T-cell (primary cell): ENCODE data around the gene RXRA. TPM values are rescaled to one million over a fixed set of nuclear protein-coding genes. Genes with fewer than 3 reads are reported as not detected.

Experiments used
- ATAC-seq, 4 experiments: fragments of 200-7000 bp in 3 of 4; fragments of 150-1000 bp in 1 of 4; cut with Tn5 transposase; replicated peaks in 1 of 4; 1 replicate in 3 of 4; 2 replicates in 1 of 4; pipeline ENCODE4 v1.10.0; 2021; ENCODE audit warnings: moderate library complexity in 3 of 4, mild to moderate bottlenecking in 2 of 4, moderate number of reproducible peaks in 1 of 4
- CTCF ChIA-PET, 2 donors: fragments of 300-600 bp; sonication (Branson Sonifier 250); formaldehyde crosslinking; loops; one replicate each; lab custom pipeline; 2022; ENCODE audit warnings: antibody characterized with exemption in 2 of 2; lab: Charles Lee
- POLR2A ChIA-PET, 2 donors: fragments of 300-600 bp; sonication (Branson Sonifier 250); formaldehyde crosslinking; loops; one replicate each; lab custom pipeline; 2022; ENCODE audit warnings: antibody characterized with exemption in 2 of 2; lab: Charles Lee
- DNase-seq, 35 experiments: peaks; one replicate each; pipeline versions ENCODE4 v3.0.0 to v3.0.0-alpha.2; 2013 to 2023
- H3K27ac ChIP-seq: one replicate; pipeline ENCODE4 v1.5.1; 2013; ENCODE audit warnings: low read length
- H3K27me3 ChIP-seq, 2 experiments: replicated peaks in 1 of 2; 1 replicate in 1 of 2; 2 replicates in 1 of 2; pipeline versions ENCODE4 v1.6.1 to v1.7.0; 2013; ENCODE audit warnings: low read length in 1 of 2, mixed read lengths in 1 of 2; ENCODE audit not compliant: control insufficient read depth in 2 of 2, insufficient read depth in 2 of 2; ENCODE audit errors: extremely low read depth in 1 of 2
- H3K36me3 ChIP-seq, 2 donors: 1 replicate in 1 of 2; 2 replicates in 1 of 2; pipeline versions ENCODE4 v1.6.1 to v1.7.0; 2013; ENCODE audit warnings: low read length in 1 of 2; ENCODE audit not compliant: control insufficient read depth in 2 of 2, insufficient read depth in 1 of 2; ENCODE audit errors: extremely low read depth in 1 of 2
- H3K4me1 ChIP-seq, 2 experiments: 1 replicate in 1 of 2; 2 replicates in 1 of 2; pipeline versions ENCODE4 v1.6.1 to v1.7.0; 2013; ENCODE audit warnings: low read length in 2 of 2, mixed read lengths in 1 of 2; ENCODE audit not compliant: insufficient read depth in 2 of 2, control insufficient read depth in 1 of 2; ENCODE audit errors: extremely low read depth in 1 of 2
- H3K4me3 ChIP-seq, 2 donors: 1 replicate in 1 of 2; 2 replicates in 1 of 2; pipeline versions ENCODE4 v1.5.1 to v1.7.0; 2013; ENCODE audit warnings: mild to moderate bottlenecking in 2 of 2, low read length in 1 of 2, moderate library complexity in 1 of 2; ENCODE audit not compliant: control insufficient read depth in 1 of 2; ENCODE audit errors: extremely low read depth in 1 of 2
- H3K9me3 ChIP-seq: 2 replicates; pipeline ENCODE4 v1.7.0; 2013
- H3K27ac Mint-ChIP-seq, 2 donors: one replicate each; pipeline ENCODE4 v1.8.0; 2020 to 2021; ENCODE audit warnings: mild to moderate bottlenecking in 2 of 2, mixed read lengths in 2 of 2
- H3K27me3 Mint-ChIP-seq, 2 donors: one replicate each; pipeline ENCODE4 v1.8.0; 2021 to 2022; ENCODE audit warnings: mixed read lengths in 2 of 2
- H3K36me3 Mint-ChIP-seq: one replicate; pipeline ENCODE4 v1.8.0; 2021; ENCODE audit warnings: mixed read lengths
- H3K4me1 Mint-ChIP-seq, 3 donors: one replicate each; pipeline ENCODE4 v1.8.0; 2020 to 2022; ENCODE audit warnings: mixed read lengths in 3 of 3, mild to moderate bottlenecking in 1 of 3
- H3K4me3 Mint-ChIP-seq, 3 donors: one replicate each; pipeline ENCODE4 v1.8.0; 2020 to 2022; ENCODE audit warnings: mild to moderate bottlenecking in 3 of 3, mixed read lengths in 3 of 3, moderate library complexity in 3 of 3
- H3K9me3 Mint-ChIP-seq, 3 donors: one replicate each; pipeline ENCODE4 v1.8.0; 2020 to 2022; ENCODE audit warnings: mixed read lengths in 3 of 3
- WGBS: methylation state at CpG from one replicate; pipeline ENCODE4 v1.1.5; 2013; ENCODE audit warnings: missing lambda C conversion rate; ENCODE audit not compliant: insufficient coverage; 5-methylcytosine and 5-hydroxymethylcytosine counted together
- total RNA-seq, 35 experiments: library from RNA in 6 of 35; stranded (reverse) in 6 of 35; fragments of 120-200 nt in 1 of 35; gene quantifications; one replicate each; pipeline versions ENCODE4 v1.2.1 to v1.2.4 and lab custom pipeline; 2013 to 2026

RXRA gene
- total RNA-seq, 5 donors from 2014 or later (not counting 1 experiment from before 2014, with no cell fraction given), result 5.6 to 17.7 (median 14.5) TPM

DNA sequence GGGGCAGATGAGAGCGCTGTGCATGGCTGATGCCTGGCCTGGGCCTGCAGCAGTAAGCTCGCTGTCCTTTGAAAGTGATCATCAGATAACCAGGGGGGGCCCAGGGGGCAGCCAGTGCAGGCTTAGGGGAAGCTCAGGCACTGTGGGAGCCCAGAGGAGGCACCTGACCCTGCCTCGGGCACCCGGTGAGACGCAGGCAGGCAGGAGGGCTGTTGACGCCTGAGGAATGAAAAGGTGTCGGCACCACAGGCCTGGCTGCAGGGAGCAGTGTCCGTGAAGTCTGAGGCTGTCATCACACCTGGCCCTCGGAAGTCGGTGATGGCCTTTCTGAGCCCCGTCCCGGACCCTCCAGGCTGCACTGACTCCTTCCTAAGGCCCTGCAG, 84.6 kb downstream of the RXRA start:
- no peak overlapping the region for H3K27ac ChIP-seq
- Mint-ChIP-seq H3K4me3 (no peak overlapping the region), H3K9me3 (no peaks in the 10 kb centered on the region), H3K27me3 (no peaks in the 10 kb centered on the region), H3K4me1 (peaks cover 18 to 29% (median 22%) of the 10 kb centered on the region in 3 donors), H3K36me3 (peaks cover 6% of the 10 kb centered on the region), H3K27ac (no peak overlapping the region)
- ChIA-PET CTCF (no interaction called here), POLR2A (no interaction called here)
- peaks cover 15 to 38% of the 10 kb centered on the region in 2 experiments for H3K4me1 ChIP-seq
- ATAC-seq, result no peak
- H3K4me3 ChIP-seq, result no peak overlapping the region
- H3K9me3 ChIP-seq, result no peaks in the 10 kb centered on the region
- 89% methylated on average over 12 of the region's 12 CpGs for WGBS
- no peak for DNase-seq
- H3K27me3 ChIP-seq, result no peaks in the 10 kb centered on the region
- H3K36me3 ChIP-seq, result peaks cover 0 to 4% of the 10 kb centered on the region in 2 donors

DNA sequence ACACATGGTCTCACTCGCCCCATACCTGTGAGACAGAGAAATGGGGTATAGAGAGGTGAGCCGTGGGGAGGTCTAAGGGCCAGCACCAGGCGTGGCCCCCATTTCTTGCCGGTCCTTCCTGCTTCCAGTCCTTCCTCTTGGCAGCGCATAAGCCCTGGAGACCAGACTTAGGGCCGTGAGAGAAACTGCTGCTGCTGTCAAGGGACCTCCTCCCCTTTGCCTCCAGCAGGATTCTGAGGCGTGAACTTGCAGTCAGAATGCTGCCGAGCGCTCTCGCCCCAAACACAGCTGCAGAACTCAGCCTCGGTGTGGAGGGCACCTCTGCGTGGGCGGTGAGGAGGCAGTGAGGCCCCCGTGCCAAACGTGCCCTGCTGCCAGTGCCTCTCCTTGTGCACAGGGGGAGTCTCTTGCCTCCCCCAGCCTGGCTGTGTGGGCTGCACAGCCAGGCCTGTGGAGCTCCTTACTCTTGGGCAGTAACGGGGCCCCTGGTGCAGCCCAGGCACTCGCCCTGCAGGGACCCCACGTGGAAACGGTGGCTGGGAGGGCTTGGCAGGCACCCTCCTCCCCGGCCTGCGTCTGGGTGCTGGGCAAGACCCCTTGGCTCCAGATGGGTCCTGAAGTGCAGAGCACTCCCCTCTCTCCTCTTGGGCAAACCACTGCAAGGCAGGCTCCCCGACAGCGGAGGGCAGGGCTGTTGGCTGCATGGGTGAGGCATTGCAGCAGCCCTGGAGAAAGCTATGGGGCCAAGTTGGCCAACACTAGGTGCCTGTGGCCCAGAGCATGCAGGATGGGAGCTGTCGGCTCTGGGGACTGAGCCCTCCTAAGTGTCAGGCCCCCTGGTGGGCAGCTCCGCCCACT, 85.4 kb downstream of the RXRA start:
- no peak overlapping the region for H3K4me3 Mint-ChIP-seq
- no peak for DNase-seq
- Histone ChIP-seq H3K27ac (no peak overlapping the region), H3K27me3 (no peaks in the 10 kb centered on the region), H3K36me3 (peaks cover 0 to 4% of the 10 kb centered on the region in 2 donors), H3K4me3 (no peak overlapping the region), H3K4me1 (peaks cover 9 to 30% of the 10 kb centered on the region in 2 experiments), H3K9me3 (no peaks in the 10 kb centered on the region)
- WGBS, result 85% methylated on average over 23 of the region's 25 CpGs
- H3K4me1 Mint-ChIP-seq, result peaks cover 12 to 22% (median 15%) of the 10 kb centered on the region in 3 donors
- ChIA-PET CTCF (no interaction called here), POLR2A (no interaction called here)
- H3K36me3 Mint-ChIP-seq, result peaks cover 6% of the 10 kb centered on the region
- H3K27ac Mint-ChIP-seq, result no peak overlapping the region
- H3K9me3 Mint-ChIP-seq, result no peaks in the 10 kb centered on the region
- H3K27me3 Mint-ChIP-seq, result no peaks in the 10 kb centered on the region
- ATAC-seq, result no peak

DNA sequence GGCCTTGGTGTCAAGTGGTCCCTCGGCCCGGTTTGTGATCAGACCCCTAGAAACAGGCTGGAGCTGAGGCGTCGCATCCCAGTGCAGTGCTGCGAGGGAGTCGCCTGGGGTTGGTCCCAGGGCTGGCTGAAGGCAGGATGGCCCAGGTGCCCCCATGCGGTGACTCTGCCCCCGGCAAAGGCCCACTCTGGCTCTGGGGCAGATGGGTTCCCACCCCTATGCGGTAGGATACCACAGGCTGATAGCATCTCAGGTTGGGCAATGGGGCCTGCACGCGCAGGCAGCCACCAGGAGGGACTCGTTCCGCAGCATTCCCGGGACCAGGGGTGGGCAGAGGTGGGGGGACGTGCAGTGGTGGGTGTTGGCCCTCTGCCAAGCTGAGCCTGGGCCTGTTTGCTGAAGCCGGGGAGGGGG, 86.0 kb downstream of the RXRA start:
- peaks cover 8 to 16% (median 9%) of the 10 kb centered on the region in 3 donors for H3K4me1 Mint-ChIP-seq
- POLR2A ChIA-PET, result no interaction called here
- CTCF ChIA-PET, result no interaction called here

DNA sequence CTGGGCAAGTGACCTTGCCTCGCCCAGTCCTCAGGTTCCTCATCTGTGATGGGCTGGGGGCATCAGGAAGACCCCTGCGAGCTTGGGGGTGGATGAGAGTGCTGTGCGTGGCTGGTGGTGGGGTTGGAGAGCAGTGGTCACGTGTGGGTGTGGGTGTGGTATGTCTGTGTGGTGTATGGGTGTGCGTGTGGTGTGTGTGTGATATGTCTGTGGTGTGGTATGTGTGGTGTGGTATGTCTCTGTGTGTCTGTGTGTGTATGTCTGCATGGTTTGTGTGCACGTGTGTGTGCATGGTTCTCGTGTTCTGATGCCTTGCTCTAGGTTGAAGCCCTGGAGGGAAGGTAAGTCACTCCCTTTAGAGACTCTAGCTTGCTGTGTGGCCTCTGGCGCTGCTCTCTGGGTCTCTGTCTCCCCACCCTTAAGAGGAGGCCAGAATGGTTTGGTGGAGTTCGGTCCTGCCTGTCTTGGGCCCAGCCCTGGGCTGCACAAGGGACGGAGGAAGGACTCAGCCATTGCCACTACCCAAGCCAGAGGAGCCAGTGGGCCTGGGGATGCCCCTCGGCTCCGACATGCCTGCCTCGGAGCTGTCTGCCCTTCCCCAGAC, 87.0 kb downstream of the RXRA start:
- CTCF ChIA-PET, result no interaction called here
- WGBS, result 79% methylated on average over 8 of the region's 13 CpGs
- H3K27me3 Mint-ChIP-seq, result no peaks in the 10 kb centered on the region

More for the DNA sequence above, 86.0 kb downstream of the RXRA start:
- Histone ChIP-seq H3K27ac (no peak overlapping the region), H3K4me3 (no peak overlapping the region), H3K4me1 (peaks cover 3 to 23% of the 10 kb centered on the region in 2 experiments), H3K36me3 (peaks cover 0 to 7% of the 10 kb centered on the region in 2 donors), H3K27me3 (no peaks in the 10 kb centered on the region), H3K9me3 (no peaks in the 10 kb centered on the region)
- Mint-ChIP-seq H3K36me3 (peaks cover 6% of the 10 kb centered on the region), H3K27me3 (no peaks in the 10 kb centered on the region), H3K4me3 (no peak overlapping the region), H3K27ac (no peak overlapping the region), H3K9me3 (no peaks in the 10 kb centered on the region)
- WGBS, result 93% methylated on average over 12 of the region's 16 CpGs
- no peak for DNase-seq
- ATAC-seq, result no peak

DNA sequence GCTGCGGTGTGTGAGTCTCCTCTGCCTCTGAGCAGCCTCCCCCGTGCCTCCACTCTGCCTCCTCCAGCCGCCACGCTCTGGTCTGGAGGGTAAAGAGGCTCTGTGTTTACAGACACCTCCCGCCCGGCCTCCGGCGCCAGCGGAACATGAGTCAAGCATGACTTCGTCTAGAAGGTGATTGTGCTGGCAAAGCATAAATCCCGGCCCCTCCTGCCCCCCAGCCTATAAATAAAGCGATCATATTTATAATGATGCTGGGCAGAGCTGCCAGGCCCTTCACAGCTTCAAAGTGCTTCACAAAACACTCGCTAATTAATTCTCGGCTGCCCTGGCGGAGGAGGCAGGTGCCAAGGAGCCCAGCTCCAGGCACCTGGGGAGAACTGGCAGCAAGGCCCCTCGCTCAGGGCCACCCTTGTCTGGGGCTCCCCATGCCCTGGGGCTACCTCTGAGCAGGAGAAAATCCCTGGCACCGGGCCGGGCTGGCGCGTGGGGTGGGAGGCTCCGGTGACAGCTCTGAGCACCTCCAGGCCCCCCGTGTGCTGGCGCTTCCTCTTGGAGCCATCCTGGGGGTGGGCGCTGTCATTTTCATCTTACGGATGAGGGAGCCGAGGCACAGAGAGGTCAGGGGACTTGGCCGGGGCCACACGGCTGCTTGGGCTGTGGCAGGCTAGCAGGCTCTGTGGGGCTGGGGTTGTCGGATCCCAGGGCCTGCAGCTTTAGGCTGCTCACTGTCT, 87.8 kb downstream of the RXRA start:
- Mint-ChIP-seq H3K27ac (no peak overlapping the region), H3K4me3 (no peak overlapping the region), H3K36me3 (peaks cover 6% of the 10 kb centered on the region), H3K4me1 (peaks cover 8 to 9% (median 8%) of the 10 kb centered on the region in 3 donors), H3K27me3 (no peaks in the 10 kb centered on the region), H3K9me3 (no peaks in the 10 kb centered on the region)
- Histone ChIP-seq H3K9me3 (no peaks in the 10 kb centered on the region), H3K4me3 (no peak overlapping the region), H3K27ac (no peak overlapping the region), H3K4me1 (peaks cover 0 to 12% of the 10 kb centered on the region in 2 experiments), H3K27me3 (no peaks in the 10 kb centered on the region), H3K36me3 (peaks cover 2 to 9% of the 10 kb centered on the region in 2 donors)
- ChIA-PET POLR2A (no interaction called here), CTCF (interaction anchor here in 1 of 2 donors (0.6 kb wide), 1 partner anchor 66 kb away, joined by 9 read pairs; no protein-coding TSS in a partner anchor)
- no peak for ATAC-seq
- 96% methylated on average over 27 of the region's 29 CpGs for WGBS
- DNase-seq, result no peak

More for the DNA sequence above, 87.0 kb downstream of the RXRA start:
- POLR2A ChIA-PET, result no interaction called here
- Histone ChIP-seq H3K27me3 (no peaks in the 10 kb centered on the region), H3K4me1 (peaks cover 0 to 14% of the 10 kb centered on the region in 2 experiments), H3K36me3 (peaks cover 2 to 9% of the 10 kb centered on the region in 2 donors), H3K27ac (no peak overlapping the region), H3K4me3 (no peak overlapping the region), H3K9me3 (no peaks in the 10 kb centered on the region)
- DNase-seq (no peak), ATAC-seq (peak in 1 of 4 experiments; percentile 20)
- Mint-ChIP-seq H3K27ac (peak overlapping the region in 1 of 2 donors; percentile 12), H3K4me3 (no peak overlapping the region), H3K4me1 (peaks cover 8 to 10% (median 8%) of the 10 kb centered on the region in 3 donors), H3K9me3 (no peaks in the 10 kb centered on the region), H3K36me3 (peaks cover 6% of the 10 kb centered on the region)

DNA sequence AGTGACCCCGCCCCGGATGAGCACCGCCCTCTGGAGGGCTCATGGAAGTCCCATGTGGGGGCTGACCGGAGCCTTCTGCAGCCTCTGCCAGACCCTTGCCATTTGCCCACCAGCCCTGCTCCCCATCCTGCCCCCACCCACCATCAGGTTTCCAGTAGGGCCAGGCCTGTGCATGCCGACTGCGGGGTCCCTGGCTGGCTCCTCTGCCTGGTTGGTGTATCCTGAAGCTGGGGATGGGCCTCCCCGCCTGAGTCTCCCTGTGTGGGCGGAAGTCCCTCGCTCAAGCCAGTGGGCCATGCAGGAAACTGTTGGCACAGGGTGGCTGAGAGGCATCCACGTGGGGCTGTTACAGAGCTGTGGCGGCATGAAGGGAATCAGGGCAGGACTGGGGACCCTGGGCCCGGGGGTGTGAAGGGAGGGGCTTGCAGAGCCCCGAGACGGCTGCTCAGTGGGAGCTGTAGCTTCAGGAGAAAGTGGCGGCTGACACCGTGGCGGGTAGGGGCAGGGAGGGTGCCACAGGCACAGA, 88.7 kb downstream of the RXRA start:
- CTCF ChIA-PET, result no interaction called here
- no peak for ATAC-seq
- peaks cover 6 to 8% (median 7%) of the 10 kb centered on the region in 3 donors for H3K4me1 Mint-ChIP-seq
- H3K4me1 ChIP-seq, result peaks cover 0 to 12% of the 10 kb centered on the region in 2 experiments
- H3K36me3 ChIP-seq, result peaks cover 2 to 9% of the 10 kb centered on the region in 2 donors
- H3K27me3 ChIP-seq, result no peaks in the 10 kb centered on the region
- no peaks in the 10 kb centered on the region for H3K9me3 Mint-ChIP-seq
- H3K4me3 Mint-ChIP-seq, result no peak overlapping the region
- POLR2A ChIA-PET, result no interaction called here
- no peaks in the 10 kb centered on the region for H3K9me3 ChIP-seq
- WGBS, result 81% methylated on average over 13 of the region's 17 CpGs
- DNase-seq, result no peak
- H3K27me3 Mint-ChIP-seq, result no peaks in the 10 kb centered on the region
- peaks cover 3% of the 10 kb centered on the region for H3K36me3 Mint-ChIP-seq
- H3K27ac Mint-ChIP-seq, result no peak overlapping the region
- no peak overlapping the region for H3K4me3 ChIP-seq
- H3K27ac ChIP-seq, result no peak overlapping the region
